HPDE6-E6E7 (cell line): ENCODE measurements around the gene MRPL16.

Experiments used
- DNase-seq: peaks from one replicate; pipeline ENCODE4 v3.0.0; 2011; ENCODE audit warnings: missing footprints; ENCODE audit errors: extremely low spot score

Gene MRPL16

GRCh38 chr11:59771605-59772004, 39.0 kb downstream of the MRPL16 start:
- no peak for DNase-seq

GRCh38 chr11:59770869-59771268, 39.7 kb downstream of the MRPL16 start:
- DNase-seq = no peak

DNA sequence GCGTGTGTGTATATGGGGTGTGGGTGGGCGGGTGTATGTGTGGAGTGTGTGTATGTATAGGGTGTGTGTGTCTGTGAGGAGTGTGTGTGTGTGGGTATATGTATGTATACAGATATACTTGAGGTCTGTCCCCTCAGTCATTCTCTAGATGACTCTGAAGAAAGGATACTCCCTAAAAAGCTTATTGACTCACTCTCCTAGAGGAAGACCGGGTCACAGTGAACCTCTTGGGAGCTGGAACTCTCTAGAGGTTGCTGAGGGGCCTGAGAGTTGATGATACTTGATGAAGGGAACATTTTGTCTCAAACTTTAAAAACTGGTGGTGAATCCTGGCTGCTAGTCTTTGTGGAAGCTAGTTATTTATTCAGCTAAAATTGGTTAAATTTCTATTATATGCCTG, 40.3 kb downstream of the MRPL16 start:
- no peak for DNase-seq

GRCh38 chr11:59769828-59770227, 40.8 kb downstream of the MRPL16 start:
- DNase-seq = no peak

DNA sequence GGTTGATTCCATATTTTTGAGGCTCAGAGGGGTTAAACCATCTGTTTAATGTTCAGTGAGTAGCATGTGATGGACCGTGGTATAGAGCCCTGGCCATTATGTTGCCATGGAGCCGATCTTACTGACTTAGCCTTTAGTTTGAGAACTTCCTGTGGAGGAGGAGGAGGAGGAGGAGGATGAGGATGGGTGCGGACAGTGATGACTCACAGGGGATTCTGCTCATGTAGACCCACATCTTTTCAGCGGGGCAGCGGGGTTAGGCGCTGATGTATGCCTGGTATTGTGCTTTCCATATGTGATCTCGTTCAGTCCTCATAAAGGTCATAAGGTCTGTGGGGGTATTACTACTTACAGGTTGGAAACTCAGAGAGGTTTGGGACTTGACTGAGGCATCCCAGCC, 41.5 kb downstream of the MRPL16 start:
- no peak for DNase-seq

DNA sequence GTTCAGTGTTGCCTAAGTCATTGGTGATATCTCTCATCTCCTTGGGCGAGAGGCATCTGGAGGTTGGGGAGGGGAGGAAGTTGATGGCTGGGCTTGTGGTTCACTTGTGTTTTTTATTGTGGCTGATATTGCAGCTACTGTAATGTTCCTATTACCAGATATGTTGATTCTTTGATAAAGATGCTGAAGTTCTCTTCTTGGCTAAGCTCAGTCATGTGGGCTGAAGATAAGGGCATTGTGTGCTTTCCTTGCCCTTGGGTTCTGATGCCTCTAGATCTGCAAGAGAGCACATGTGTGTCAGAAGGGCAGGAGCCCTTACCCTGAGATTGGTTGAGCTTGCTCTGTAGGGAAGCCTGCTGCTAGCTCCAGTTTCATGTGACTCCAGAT, 43.4 kb downstream of the MRPL16 start:
- no peak for DNase-seq

DNA sequence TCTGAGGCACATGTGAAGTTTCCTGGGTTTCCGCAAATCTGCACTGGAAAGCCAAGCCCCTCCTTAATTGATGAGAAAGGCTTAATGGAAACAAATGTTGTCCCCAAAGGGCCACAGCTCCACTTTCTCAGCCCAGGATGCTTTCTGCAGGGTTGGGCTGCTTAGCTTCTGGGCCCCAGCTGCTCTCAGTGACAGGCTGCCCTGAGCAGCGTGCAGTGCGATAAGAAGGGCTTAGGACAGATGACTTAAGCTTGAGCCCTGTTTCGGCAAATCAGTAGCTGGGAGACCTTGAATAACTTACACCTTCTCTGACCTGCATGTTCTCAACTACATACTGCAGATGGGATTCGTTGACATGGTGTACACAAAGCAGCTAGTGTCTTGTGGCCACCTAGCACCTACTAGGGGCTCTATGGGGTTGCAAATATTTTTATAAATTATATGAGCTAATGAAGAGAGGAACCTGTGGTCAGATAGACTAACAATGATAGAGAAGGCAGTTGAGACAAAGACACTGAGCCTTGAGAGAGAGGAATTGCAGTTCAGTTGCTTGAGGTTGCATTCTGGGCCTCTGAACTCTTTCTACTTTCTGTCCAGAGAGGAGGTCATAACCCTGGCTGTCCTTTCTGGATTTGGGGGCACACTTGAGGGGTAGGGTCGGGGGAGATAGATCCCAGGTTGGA, 43.9 kb downstream of the MRPL16 start:
- no peak for DNase-seq

DNA sequence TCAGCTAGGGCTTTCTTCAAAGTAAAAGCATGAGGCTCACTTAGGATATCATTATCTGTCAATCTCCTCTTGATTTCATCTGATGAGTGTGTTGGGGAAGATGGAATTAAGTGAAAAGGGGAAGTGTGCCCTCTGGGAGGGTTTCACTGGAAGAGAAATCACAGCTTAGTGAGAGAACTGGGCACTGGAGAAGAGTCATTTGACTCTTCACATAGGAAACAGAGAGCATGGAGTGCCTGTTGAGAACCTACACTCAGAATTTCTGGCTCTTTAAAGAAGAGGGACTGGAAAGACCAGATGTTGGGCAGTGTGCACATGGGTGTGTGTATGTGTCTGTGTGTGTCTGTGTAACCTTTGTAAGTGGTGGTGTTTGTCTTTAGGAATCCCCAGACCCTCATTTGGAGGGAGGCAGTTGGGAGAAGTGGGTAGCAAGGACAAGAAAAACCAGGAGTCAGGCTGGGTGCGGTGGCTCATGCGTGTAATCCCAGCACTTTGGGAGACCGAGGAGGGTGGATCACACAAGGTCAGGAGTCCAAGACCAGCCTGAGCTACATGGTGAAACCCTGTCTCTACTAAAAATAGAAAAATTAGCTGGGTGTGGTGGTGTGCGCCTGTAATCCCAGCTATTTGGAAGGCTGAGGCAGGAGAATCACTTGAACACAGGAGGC, 45.4 kb downstream of the MRPL16 start:
- DNase-seq = no peak

DNA sequence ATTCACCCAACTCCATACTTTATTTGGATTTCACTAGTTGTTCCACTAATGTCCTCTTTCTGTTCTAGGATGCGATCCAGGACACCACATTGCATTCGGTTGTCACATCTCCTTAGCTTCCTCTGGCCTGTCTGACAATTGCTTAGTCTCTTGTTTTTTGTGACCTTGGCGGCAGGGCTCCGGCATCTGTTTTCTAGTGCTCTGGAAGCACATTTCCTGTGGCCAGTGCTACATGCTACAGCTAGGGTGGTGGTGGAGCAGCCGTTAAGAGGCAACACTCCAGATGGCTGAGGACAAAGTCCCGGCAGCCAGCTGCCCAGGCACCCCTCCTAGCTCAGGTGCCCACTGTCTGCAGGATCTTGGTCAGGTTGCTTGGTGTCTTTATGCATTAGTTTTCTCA, 48.6 kb downstream of the MRPL16 start:
- no peak for DNase-seq

DNA sequence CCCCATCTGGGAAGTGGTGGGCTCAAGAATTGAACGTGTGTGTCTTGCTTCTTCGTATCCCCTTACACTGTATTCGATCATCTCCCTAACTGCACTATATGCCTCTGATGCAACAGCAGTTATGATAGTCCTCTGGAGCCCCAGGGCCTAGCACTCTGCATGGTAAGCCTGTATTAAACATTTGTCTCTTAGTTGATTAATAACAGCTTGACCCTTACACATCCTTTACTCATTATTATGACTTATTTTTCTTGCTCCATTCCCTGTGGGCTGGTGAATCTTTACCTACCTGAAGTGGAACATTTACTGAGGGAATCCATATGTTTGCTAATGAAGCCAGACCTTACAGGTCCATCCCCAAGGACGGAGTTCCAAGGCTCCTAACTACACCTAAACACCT, 49.8 kb downstream of the MRPL16 start:
- DNase-seq = no peak

- no peak for DNase-seq
Observed at GRCh38 chr11:59759900-59760299, 50.7 kb downstream of the MRPL16 start.

DNA sequence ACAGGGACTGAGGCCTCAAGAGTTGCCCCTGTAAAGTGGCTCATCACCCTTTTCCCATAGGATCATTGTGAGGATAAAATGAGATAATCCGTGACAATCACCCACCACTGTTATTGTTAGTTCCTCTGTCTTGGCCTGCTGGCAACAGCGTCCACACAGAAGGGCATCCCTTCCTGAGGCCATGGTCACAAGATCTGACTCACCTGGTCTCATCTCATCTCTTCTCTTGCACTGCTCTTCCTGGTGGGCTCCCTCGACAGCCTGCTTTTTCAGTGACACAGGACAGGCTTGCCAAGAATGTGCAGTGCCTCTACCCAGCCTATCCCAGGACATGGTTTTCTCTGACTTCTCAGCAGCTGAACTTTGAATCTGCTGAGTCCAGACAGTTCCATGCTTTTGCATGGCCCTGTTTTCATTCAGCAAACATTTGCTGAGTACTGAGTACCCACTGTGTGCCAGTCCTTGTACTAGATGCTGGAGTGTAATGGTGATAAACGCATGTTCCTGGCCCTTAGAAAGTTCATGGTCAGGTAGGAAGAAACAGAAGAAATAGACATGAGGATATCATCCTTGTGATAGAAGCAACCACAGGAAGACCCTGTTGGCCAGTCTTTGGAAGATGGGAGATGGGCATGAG, 52.1 kb downstream of the MRPL16 start:
- no peak for DNase-seq

GRCh38 chr11:59756845-59757244, 53.7 kb downstream of the MRPL16 start:
- peak; percentile 74 for DNase-seq

DNA sequence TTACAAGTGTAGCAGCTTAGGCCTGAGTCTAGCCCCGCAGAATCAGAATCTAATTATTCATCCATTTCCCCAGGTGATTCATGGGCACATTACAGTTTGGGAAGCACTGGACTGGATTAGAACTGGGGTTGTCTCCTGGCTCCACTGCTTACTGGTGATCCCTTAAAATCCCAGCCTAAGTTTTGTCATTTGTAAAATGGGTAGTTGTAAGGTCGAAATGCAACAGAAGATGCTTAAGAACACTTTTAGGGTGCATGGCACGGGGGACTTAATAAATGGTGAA, 54.1 kb downstream of the MRPL16 start:
- no peak for DNase-seq
